GM19193 (cell line): ENCODE results near the gene MRPS22.

Source experiments
- POLR2A ChIP-seq: IDR thresholded peaks from 4 replicates; pipeline ENCODE4 v1.6.1; 2011; ENCODE audit not compliant: insufficient read depth, insufficient read length; ENCODE audit errors: extremely low read depth

MRPS22 gene

GRCh38 chr3:139320551-139321309 is 23.1 kb upstream of the MRPS22 start:
- no peak for TF ChIP-seq POLR2A

- no peak for TF ChIP-seq POLR2A
These were observed 21.5 kb upstream of the MRPS22 start for GRCh38 chr3:139322346-139322745.

- no peak for TF ChIP-seq POLR2A
These were observed 20.7 kb upstream of the MRPS22 start for GRCh38 chr3:139323146-139323545.

GRCh38 chr3:139324456-139324855 is 19.4 kb upstream of the MRPS22 start:
- TF ChIP-seq POLR2A = no peak

GRCh38 chr3:139325551-139325950 is 18.3 kb upstream of the MRPS22 start:
- TF ChIP-seq POLR2A = no peak

- TF ChIP-seq POLR2A = no peak
These were observed 17.7 kb upstream of the MRPS22 start for GRCh38 chr3:139326131-139326530.

GRCh38 chr3:139326707-139327106 is 17.1 kb upstream of the MRPS22 start:
- no peak for TF ChIP-seq POLR2A

- TF ChIP-seq POLR2A = no peak
These were observed 16.6 kb upstream of the MRPS22 start for GRCh38 chr3:139327231-139327630.

GRCh38 chr3:139327861-139328260 is 16.0 kb upstream of the MRPS22 start:
- TF ChIP-seq POLR2A = no peak

GRCh38 chr3:139328356-139328755 is 15.5 kb upstream of the MRPS22 start:
- no peak for TF ChIP-seq POLR2A

GRCh38 chr3:139329364-139329850 is 14.4 kb upstream of the MRPS22 start:
- TF ChIP-seq POLR2A = no peak

- TF ChIP-seq POLR2A = no peak
These were observed 11.7 kb upstream of the MRPS22 start for GRCh38 chr3:139332092-139332491.

GRCh38 chr3:139338405-139338804 is 5.4 kb upstream of the MRPS22 start:
- TF ChIP-seq POLR2A = no peak

- TF ChIP-seq POLR2A = no peak
These were observed 4.5 kb upstream of the MRPS22 start for GRCh38 chr3:139339219-139339906.

- TF ChIP-seq POLR2A = no peak
These were observed 3.0 kb upstream of the MRPS22 start for GRCh38 chr3:139340784-139341183.

GRCh38 chr3:139342054-139342453 is 1.8 kb upstream of the MRPS22 start:
- TF ChIP-seq POLR2A = no peak
